GM21619 (cell line): ENCODE measurements around the gene CCM2.
A peak's percentile ranks its signal among the peaks of the same experiment; 100 is the strongest.
"Not testable (repeated sequence)": the region's sequence is repeated elsewhere in the genome, so short reads cannot be mapped to it uniquely, and the experiment has no call there.

Experiments used
- ATAC-seq: cut with Tn5 transposase; IDR thresholded peaks from one replicate; pipeline ENCODE4 v1.9.1; 2021; ENCODE audit not compliant: unreplicated experiment

CCM2 gene

GRCh38 chr7:44999245-45000092 lies 532 bp upstream of the CCM2 start:
- ATAC-seq: peak; percentile 67

DNA sequence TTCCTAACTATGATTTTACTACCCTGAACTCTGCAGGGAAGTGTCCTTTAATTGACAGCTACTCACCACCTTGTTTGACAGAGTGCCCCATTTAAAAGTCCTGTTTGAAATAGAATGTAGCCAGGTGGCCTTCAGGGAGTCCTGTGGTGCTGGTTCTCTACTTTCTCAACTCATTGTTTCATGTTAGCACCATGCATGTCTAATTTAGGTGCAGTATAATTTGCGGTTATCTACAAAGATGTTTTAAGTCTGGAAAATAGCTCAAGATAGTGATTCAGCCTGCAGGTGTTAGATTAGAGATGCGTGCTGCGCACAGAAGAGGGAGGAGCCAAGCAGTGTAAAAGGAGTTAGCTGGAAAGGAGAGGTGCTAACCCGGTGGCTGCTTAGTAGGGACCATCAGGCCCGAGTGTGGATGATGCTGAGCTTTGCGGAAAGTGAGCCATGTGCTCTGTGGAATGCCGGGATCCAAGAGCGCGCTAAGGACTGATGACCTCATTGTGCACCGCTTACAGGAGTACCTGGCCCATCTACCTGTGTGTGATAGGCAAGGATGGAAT lies 1.2 kb downstream of the CCM2 start:
- peak; percentile 33 for ATAC-seq

- ATAC-seq: no peak
Observed at GRCh38 chr7:45001826-45002225, 1.8 kb downstream of the CCM2 start.

DNA sequence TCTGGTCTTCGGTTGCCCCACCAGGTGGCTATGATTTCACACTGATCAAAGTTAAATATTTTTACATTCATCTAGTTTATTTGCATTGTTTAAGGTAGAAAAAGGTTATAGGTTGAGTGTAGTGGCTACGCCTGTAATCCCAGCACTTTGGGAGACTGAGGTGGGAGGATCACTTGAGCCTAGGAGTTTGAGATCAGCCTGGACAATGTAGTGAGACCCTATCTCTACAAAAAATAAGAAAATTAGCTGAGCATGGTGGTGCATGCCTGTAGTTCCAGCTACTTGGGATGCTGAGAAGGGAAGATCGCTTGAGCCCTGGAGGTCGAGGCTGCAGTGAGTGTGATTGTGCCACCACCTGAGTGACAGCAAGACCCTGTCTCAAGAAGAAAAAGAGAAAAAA lies 3.8 kb downstream of the CCM2 start:
- ATAC-seq: no peak

DNA sequence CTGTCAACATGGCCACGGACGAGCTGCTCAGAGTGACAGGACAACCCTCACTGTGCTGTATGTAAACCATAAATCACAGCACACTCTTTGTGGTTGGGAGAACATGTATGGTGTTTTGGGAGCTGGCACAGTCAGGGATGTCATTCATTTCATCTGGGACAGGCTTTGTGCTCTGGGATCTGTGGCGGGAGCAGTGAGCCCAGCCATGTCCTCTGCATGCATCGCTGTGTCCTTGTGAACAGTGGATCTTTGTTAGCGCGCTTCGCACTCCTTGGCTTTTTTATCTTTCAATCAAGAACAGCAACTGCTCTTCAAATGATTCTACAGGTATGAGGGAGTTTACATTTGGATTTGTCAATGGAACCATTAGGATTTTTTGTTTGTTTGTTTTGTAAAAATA lies 7.1 kb downstream of the CCM2 start:
- ATAC-seq: no peak

GRCh38 chr7:45007571-45008328 lies 7.7 kb downstream of the CCM2 start:
- peak; percentile 57 for ATAC-seq

GRCh38 chr7:45013465-45013967 lies 13.5 kb downstream of the CCM2 start:
- no peak for ATAC-seq

DNA sequence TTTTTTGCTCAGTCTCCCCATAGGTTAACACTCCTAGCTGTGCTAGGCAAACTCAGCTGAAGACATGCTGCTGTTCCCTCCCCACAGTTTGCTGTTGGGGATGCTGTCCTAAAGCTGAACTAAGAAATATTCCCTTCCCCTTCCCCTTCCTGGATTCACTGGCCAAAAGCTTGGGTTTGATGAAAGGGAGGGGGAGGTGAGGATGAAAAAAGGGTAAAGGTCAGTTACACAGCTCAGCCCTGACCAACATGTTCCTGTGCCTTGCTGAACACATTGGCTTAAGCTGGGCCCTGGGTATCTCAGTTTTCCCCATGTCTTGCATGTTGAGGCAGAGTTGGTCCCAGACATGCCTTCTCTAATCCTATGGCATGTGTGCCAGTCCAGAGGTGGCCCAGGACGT lies 15.3 kb downstream of the CCM2 start:
- ATAC-seq: no peak

GRCh38 chr7:45017253-45017652 lies 17.3 kb downstream of the CCM2 start:
- ATAC-seq: no peak

- ATAC-seq: no peak
Observed at GRCh38 chr7:45020915-45021314, 20.9 kb downstream of the CCM2 start.

DNA sequence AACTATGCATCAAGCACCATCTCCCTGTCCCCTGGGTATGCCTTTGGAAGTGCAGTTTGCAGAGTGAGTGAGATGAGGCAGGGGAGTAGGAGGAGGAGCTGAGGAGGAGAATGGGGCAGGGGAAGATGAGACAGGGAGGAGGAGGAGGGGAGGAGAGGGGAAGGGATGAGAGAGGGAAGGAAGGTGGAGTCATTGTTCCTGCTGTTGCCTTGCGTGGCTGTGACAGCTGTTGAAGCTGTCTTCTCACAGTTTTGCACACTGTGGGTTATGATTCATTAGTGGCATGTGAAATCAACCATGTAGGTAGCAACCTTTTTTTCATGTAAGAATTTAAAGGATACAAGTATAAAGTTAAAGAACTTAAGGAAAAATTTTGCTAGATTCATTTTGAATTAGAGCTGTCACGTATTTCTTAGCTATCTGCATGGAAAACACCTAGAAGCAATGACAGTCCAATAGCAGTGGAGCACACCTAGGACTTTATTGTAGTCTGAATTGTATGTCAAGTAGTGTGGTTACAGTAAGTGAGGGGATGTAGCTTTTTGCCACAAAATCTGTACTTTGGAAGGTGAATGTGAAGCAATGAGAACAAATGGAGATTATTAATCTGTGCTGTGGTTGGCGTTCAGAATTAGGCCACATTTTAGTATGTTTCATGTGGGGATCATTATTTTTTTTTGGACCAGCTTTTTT lies 21.7 kb downstream of the CCM2 start:
- peak; percentile 68 for ATAC-seq

DNA sequence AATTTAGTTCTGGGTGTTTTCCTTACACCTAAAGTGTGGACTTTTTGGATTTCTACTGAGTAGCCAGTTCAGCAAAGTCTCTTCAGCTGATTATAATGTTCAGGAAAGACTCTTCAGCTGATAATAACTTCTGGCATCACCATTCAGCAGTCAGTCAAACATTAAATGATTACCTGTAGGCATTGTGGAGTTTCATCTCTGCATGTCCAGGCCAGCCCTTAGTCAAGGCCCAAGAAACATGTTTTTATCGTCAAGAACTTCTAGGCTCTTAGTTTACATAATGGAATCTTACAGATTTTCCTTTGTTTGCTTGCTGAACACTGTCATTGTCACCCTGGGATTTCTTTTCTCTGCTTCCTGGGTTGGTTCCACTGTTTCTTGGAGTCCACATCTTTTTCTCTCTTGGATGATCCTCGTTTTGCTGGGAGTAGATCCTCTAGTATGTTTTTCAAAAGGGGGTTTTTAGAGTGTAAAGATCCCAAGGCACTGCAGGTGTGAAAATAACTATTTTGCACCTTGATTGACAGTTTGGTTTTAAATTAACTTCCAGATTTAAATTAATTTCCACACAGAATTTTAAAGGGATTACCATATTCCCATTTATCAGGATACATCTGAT lies 24.2 kb downstream of the CCM2 start:
- ATAC-seq: no peak

- not testable (repeated sequence) for ATAC-seq
Observed at GRCh38 chr7:45025473-45025872, 25.5 kb downstream of the CCM2 start.

GRCh38 chr7:45026013-45026412 lies 26.0 kb downstream of the CCM2 start:
- no peak for ATAC-seq

GRCh38 chr7:45026984-45027773 lies 27.2 kb downstream of the CCM2 start:
- ATAC-seq: peak; percentile 52

- peak; percentile 6 for ATAC-seq
Observed at GRCh38 chr7:45027774-45028114, 27.7 kb downstream of the CCM2 start.

DNA sequence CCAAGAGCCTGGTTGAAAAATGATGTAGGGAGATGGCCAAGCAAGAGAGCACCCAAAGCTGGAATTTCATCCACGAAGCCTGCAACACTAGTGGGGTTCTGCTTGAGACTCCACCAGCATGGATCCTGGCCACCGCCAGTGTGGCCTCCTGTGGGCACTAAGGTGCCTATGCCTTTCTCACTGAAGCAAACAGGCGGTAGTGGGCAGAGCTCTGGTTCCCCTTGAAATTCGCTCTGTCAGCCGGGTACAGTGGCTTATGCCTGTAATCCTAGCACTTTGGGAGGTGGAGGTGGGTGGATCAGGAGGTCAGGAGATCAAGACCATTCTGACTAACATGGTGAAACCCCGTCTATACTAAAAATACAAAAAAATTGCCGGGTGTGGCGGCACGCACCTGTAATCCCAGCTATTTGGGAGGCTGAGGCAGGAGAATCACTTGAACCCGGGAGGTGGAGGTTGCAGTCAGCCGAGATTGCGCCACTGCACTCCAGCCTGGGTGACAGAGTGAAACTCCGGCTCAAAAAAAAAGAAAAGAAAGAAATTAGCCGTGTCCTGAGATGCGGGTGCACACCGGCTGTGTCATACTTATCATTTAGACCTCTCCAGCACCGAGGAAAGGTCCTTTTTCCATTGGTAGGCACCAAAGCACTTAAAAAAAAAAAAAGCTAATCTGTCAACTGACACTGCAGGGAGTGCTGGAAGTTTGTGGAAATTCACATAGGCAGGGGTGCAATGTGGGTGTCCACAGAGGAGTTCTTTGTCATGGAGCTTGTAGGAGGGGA lies 28.3 kb downstream of the CCM2 start:
- no peak for ATAC-seq

- ATAC-seq: no peak
Observed at GRCh38 chr7:45028920-45029344, 28.9 kb downstream of the CCM2 start.

DNA sequence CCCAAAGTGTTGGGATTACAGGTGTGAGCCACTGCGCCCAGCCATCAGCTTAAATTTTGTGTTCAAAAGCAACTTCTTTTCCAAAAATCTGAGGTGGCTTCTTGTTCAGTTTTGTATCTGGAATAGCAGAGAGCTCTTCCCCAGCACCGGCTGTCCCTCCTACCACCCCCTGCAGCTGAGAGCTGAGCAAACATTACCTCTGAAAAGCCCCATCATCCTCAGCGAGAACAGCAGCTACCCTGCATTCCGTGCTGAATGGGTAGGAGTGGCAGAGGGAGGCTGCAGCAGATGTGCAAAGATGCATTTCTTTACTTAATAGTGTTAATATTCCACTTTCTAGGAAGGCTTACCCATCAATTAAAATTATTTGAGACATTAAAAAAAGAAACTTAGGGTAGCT lies 31.8 kb downstream of the CCM2 start:
- ATAC-seq: no peak
